Activated CD4-positive, CD25-positive, alpha-beta regulatory T cell (primary cell): Measurements from ENCODE around the gene KNDC1.

Source experiments
- DNase-seq, 4 experiments: peaks; one replicate each; lab custom pipeline; 2025; lab: John Stamatoyannopoulos, UW

Gene KNDC1

GRCh38 chr10:133206356-133207040, 46.5 kb downstream of the KNDC1 start:
- DNase-seq: no peak

- no peak for DNase-seq
These were observed 47.1 kb downstream of the KNDC1 start for GRCh38 chr10:133207041-133207600.

GRCh38 chr10:133207627-133208026, 47.6 kb downstream of the KNDC1 start:
- DNase-seq: no peak

GRCh38 chr10:133208466-133208865, 48.4 kb downstream of the KNDC1 start:
- no peak for DNase-seq

GRCh38 chr10:133209117-133209516, 49.1 kb downstream of the KNDC1 start:
- no peak for DNase-seq

GRCh38 chr10:133209641-133210040, 49.6 kb downstream of the KNDC1 start:
- DNase-seq: no peak

- DNase-seq: no peak
These were observed 50.5 kb downstream of the KNDC1 start for GRCh38 chr10:133210398-133211140.

- DNase-seq: no peak
These were observed 51.3 kb downstream of the KNDC1 start for GRCh38 chr10:133211141-133211830.

GRCh38 chr10:133211959-133212852, 52.2 kb downstream of the KNDC1 start:
- DNase-seq: no peak

GRCh38 chr10:133212853-133213494, 53.0 kb downstream of the KNDC1 start:
- no peak for DNase-seq

- no peak for DNase-seq
These were observed 53.8 kb downstream of the KNDC1 start for GRCh38 chr10:133213641-133214467.

GRCh38 chr10:133214468-133215410, 54.7 kb downstream of the KNDC1 start:
- DNase-seq: no peak

GRCh38 chr10:133215586-133215985, 55.6 kb downstream of the KNDC1 start:
- DNase-seq: no peak

- DNase-seq: no peak
These were observed 56.8 kb downstream of the KNDC1 start for GRCh38 chr10:133216776-133217175.

- no peak for DNase-seq
These were observed 58.0 kb downstream of the KNDC1 start for GRCh38 chr10:133217800-133218589.

- DNase-seq: no peak
These were observed 58.9 kb downstream of the KNDC1 start for GRCh38 chr10:133218891-133219290.

- DNase-seq: no peak
These were observed 59.8 kb downstream of the KNDC1 start for GRCh38 chr10:133219782-133220181.

GRCh38 chr10:133221331-133221730, 61.3 kb downstream of the KNDC1 start:
- no peak for DNase-seq
